Fibroblast of gingiva (primary cell): ENCODE measurements around the gene SGSM2.

ENCODE experiments used
- DNase-seq: peaks from one replicate; pipeline ENCODE4 v3.0.0-alpha.2; 2011; ENCODE audit warnings: low read depth

The SGSM2 gene

DNA sequence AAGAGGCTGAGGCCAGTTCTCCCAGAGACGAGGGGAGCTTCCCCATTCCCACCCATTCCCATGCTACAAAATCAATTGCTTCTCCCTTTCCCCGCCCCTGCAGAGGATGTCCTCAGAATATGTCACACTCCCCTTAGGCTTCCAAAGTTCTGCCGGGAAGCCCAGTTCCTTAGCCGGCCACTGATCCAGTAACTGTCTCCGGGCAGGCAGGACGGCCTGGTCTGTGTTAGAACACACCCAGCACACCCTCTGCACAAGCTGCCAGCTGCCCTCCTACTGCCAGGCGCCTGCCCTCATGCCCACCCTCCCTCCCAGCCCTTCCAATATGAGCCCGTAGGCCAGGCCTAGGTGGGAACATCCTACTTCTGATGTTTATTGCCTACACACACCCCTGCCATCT, 31.1 kb downstream of the SGSM2 start:
- no peak for DNase-seq

DNA sequence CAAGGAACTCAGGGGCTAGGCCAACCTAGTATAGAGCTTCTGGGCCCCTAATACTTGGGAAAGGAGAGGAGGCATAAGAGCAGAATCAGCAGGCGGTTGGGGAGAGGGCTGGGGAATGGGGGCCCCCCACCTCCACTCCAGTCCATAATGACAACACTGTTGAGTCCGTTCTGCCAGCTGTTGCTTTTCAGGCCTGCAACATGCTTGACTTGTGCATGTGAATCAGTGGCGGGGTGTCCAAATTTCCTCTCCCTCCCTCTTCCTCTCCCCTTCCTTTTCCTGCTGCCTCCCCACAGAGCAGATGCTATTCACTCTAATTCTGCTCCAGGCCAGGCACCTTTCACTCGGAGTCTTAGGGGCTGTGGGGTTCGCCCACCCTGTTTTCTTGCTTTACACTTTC, 31.7 kb downstream of the SGSM2 start:
- no peak for DNase-seq

DNA sequence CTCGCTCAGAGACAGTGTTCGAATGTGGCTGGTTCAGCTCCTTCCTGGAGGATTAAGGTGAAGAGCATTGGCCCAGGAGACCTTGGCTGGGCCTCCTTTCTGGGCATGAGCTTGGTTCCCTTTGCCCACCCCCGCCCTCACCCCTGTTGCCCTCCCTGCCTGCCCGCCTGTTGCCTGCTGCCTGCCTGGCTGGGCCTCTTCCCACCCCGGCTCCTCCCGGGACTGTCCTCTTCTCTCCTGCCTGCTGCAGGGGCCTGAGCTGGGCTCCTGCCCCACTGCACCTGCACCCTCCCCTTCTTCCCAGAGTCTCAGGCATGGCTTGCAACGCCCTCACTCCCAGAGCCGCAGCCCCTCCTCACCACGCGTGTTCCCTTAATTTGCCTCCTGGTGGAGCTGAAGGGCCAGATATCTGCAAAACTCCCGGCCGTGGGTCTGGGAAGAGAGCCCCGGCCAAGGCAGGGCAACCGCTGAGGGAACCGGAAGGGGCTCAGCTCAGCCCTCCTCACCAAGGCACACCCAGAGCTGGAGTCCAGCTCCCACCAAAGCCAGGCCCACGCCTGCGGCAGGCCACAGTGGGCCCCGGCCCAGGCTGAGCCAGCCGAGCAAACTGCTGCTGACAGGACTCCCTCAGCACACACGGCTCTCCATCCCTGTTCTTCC, 32.4 kb downstream of the SGSM2 start:
- DNase-seq: no peak

DNA sequence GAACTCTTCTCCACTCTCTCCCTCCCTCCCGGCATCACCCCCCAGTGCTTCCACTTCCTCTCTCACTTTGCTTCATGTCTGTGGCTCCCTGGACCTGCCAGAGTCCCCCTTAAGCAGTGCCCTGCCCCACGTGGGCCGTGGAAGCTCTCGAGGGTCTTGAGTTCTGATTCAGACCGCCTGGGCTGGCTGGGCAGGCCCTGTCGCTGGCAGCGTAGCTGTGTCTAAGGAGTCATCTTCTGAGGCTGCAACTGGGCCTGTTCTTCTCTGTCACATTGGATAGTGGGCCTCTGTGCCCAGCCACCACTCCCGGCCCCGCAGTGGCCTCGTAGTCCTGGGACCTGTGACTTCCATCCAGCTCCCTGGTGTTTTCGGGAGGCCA, 32.9 kb downstream of the SGSM2 start:
- no peak for DNase-seq

DNA sequence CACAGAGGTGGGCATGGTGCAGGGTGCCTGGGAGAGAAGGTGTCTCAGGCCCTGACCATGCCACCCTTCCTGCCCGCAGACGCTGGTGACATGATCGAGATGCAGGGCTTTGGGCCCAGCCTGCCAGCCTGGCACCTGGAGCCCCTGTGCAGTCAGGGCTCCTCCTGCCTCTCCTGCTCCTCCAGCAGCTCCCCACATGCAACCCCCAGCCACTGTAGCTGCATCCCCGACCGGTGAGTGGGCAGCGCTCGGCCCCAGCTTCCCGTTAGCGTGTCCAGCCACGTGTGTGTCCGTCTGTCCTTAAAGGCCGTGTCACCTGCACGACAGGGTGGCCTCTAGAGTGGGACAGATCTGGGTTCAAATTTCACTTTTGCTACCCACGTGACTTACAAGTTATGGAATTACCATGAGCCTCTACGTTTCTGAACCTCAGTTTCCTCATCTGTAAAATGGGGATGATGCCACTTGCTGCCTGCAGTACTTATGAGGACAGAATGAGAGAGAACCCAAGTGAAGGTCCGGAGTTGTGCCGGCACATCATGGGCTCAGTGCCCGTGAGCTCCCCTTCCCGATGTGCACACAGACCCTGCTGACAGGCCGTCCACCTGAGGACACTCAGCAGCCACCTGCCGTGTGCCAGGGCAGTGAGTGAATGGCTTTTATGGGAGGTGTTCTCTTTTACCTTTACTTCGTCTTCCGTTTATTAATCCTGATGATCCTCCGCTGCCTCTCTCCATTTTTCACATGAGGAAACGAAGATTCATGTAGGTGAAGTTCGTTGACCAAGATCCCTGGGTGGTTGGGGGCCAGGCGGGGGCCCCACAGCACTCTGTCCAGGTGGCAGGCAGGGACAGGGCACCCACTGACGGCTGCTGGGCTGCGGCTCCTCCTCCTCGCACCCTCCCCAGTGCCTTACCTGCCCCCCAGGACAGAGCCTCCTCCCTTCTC, 34.2 kb downstream of the SGSM2 start:
- no peak for DNase-seq

DNA sequence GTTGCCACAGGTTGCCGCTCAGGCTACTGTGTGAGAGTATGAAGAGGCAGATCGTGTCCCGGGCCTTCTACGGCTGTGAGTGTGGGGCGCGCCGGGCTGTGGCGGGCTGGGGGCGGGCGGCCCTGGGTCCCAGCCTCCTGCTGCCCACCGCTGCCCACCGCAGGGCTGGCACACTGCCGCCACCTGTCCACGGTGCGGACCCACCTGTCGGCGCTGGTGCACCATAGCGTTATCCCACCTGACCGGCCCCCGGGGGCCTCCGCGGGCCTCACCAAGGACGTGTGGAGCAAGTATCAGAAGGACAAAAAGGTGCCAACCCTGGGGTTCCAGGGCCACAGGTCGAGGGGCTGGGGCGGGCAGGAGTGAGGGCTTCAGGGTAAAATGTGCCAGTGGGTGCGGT, 34.9 kb downstream of the SGSM2 start:
- DNase-seq: no peak

DNA sequence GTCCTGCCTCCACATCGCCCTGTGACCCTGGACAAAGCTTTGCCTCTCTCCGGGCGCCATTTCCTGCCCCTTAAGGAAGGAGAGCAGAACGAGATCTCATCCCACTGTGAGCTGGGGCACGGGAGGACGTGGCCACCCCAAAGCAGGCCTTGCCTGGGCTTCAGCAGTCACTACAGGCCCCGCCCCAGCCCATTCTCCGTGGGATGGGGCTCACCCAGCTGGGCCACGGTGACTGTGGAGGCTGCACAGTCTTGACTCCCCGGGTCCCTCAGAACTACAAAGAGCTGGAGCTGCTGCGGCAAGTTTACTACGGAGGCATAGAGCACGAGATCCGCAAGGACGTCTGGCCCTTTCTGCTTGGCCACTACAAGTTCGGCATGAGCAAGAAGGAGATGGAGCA, 35.4 kb downstream of the SGSM2 start:
- DNase-seq: no peak

DNA sequence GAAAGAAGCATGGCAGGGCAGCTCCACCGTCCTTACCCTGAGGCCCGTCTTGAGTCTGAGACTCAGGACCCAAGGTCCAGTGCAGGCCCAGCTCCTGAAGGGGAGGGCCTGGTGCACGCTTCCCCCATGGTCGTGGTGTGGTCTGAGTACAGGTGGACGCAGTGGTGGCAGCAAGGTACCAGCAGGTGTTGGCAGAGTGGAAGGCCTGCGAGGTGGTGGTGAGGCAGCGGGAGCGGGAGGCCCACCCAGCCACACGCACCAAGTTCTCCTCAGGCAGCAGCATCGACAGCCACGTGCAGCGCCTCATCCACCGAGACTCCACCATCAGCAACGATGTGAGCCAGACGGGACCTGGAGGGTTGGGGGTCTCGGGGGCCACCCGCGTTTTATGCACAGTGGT, 35.9 kb downstream of the SGSM2 start:
- no peak for DNase-seq

DNA sequence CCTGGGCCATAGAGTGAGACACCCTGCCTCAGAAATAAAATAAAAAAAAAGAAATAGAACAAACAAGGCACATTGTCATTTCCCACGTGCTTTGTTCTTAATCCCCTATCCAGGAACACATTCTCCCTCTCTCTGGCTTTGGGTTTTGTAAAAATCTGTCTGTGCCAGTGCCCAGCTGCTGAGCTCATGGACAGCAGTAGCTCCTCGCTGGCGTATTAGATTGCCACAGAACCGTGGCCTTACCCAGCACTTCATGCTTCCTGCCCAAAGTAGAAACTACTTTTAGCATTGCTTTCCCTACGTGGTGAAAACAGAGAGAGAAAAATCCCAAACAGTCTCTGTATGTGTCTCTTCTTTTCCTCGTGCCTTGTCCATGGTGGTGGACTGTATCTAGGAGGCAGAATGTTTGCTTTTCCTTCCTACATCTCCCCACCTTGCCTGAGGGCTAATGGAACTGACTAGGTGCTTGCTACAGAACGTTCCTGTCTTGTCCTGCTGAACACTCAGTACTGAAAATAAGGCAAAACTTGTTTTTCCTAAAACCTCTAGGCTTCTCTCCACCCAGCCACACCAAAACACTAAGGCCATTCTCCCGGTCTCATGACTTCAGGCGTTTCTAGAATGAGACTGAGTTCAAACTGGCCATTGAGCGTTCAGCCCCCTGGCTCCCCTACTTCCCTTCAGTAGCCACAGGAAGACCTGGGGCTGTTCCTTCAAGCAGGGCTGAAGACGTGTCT, 37.4 kb downstream of the SGSM2 start:
- no peak for DNase-seq

DNA sequence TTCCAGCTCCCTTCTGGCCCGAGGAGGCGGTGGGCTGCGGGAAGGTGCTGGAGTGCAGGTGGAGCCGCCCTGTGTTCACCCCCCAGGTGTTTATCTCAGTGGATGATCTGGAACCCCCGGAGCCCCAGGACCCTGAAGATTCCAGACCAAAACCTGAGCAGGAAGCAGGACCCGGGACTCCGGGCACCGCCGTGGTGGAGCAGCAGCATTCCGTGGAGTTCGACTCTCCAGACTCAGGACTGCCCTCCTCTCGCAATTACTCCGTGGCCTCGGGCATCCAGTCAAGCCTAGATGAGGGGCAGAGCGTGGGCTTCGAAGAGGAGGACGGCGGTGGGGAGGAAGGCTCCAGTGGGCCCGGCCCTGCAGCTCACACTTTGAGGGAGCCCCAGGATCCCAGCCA, 38.1 kb downstream of the SGSM2 start:
- no peak for DNase-seq

DNA sequence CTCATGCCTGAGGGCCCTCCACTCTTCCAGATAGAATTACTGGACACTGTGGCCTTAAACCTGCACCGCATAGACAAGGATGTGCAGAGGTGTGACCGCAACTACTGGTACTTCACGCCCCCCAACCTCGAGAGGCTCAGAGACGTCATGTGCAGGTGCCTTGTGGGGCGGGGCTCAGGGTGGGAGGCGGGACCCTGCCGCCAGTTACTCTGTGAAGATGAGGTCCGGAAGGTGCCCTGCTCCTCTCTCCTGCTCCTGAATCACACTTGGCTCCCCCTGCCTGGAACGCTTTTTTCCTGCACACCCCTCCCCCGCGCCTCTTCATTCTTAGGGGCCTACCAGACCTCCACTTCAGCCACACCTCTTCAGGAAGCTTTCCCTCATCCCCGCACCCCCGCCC, 38.8 kb downstream of the SGSM2 start:
- DNase-seq: no peak

DNA sequence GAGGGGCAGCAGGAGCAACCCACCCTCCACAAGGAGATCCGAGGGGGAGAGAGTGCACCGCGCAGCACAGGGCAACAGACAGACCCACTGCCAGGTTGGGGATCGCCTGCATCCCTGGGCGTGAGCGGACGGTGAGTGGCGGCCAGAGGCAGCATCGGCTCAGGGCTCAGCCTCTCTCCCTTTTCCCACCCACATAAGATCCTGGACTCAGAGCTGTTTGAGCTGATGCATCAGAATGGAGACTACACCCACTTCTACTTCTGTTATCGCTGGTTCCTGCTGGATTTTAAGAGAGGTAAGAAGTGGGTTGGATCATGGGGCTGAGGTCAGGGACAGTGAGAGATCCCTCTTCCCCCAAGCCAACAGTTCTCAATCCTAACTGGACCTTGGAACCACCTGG, 40.4 kb downstream of the SGSM2 start:
- no peak for DNase-seq

DNA sequence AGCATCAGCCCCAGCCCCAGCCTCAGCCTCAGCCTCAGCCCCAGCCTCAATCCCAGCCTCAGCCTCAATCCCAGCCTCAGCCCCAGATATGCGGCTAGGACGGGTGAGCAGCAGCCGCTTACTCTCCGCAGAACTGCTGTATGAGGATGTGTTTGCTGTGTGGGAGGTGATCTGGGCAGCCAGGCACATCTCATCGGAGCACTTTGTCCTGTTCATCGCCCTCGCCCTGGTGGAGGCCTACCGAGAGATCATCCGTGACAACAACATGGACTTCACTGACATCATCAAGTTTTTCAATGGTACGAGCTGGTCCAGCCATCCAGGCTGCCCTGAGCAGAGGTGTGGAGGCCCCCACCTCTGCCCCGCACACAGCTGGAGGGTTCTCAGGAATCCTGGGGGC, 41.6 kb downstream of the SGSM2 start:
- DNase-seq: no peak

DNA sequence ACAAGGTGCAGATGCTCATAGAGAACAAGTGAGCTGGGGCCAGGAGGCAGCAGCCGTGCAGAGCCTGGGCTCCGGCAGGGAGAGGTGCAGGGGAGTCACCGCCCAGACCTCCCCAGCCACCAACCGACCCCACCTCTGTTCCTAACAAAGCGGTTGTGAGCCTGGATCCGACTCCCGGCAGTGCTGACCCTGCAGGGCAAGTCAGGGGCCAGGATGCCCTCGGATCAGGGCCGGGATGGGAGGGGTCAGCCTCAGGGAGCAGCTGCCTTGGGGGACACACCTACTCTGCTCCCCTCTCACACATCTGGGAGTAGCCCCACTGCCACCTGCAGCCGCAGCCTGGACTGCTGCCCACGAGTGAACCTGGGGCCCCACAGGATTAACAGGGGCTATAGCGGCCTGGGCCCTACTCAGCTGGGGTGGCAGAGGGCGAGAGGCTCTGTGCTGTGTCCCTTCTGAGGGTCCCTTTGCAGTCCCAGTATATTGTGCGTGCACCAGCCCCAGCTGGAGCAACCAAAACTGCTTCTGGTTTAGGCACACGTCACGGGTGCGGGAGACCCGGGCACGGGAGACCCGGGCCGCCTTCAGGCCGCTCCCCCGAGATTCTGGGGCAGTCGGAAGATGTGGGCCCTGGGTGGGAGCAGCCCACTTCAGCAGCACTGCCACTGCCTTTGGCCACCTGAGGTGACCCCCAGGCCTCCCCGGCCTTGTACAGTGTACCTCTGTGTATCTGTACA, 42.4 kb downstream of the SGSM2 start:
- DNase-seq: no peak

DNA sequence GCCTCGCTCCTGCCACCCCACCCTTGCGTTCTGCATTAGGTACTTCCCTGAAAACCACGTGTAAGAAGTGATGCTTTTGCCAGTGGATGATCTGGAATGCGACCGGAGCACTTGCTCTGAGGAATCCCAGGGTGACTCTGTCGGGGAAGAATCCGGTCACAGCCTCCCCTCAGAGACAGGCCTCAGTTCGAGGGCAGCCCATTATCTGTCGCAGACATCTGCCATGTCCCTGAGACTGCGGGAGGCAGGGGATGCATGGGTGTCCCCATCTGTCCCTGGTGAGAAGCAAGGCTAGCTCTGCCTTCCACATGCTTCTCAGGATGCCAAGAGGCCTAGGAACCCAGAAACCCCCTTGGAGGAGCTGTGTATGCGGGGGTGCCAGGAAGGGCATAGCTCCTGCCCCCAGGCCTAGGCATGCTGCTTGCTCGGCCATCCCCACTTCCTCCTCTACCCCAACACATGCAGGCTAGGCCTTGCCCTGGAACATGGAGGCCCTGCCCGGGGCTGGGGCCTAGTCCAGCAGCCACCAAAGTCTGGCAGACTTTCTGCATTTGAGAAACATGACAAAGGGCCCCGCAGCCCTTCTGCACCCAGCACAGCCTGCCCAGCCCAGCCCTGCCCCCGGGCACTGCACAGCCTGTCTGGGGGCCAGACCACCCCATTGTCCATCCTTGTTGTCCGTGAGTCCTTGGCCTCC, 43.1 kb downstream of the SGSM2 start:
- DNase-seq: no peak

DNA sequence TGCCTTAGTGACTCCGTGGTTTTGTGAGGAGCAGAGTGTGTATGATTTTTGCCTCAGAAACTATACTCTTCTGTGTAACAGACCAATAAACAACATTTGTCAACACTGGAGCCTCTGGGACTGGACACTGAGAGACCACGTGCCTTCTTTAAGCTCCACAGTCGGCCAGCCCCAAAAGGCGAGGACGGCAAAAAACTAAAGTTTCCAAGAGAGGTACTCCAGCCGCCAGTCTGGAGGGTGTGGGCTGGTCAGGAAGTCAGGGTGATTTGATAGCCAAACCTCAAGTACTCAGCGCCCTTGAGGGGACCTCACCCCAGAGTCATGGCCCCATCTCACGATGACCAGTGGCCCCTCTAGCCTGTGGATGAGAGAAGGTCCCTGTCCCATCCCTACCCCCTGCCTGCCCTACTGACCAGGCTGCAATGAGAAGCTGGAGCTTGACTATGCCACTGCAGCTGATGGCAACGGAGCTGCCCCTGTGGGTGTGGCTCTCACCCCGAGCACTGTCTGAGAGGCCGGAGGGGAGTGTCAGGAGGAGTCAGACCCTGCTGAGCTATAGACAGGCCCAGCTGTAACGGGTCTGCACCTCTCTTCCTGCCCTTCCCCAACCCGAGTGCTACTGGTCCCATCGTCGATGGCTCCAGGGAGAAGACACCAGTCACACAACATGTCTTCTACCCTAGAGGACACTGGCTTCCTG, 43.8 kb downstream of the SGSM2 start:
- no peak for DNase-seq

DNA sequence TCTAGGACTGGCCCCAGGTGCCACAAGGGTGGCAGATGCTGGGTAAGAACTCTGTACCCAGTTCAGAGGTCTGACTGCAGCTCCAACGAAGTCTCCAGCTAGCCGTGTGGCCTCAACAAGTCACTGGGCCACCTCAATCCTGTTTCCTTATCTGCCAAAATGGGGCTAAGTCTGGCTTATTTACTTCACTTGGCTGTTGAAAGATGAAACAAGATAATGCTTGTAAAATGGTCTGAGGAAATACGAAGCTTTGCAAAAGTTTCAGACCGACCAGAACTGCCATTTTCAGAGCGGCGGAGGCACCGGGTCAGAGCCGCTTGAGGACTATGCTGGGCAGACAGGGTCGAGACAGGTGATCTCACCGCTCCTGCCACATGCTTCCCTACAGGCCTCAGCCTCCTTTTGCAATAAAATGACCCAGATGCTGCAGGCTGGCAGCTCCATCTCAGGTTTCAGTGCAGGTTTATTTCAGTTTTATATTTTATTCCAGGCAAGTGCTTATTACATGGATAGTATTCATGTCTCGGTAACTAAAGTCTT, 46.4 kb downstream of the SGSM2 start:
- DNase-seq: no peak

DNA sequence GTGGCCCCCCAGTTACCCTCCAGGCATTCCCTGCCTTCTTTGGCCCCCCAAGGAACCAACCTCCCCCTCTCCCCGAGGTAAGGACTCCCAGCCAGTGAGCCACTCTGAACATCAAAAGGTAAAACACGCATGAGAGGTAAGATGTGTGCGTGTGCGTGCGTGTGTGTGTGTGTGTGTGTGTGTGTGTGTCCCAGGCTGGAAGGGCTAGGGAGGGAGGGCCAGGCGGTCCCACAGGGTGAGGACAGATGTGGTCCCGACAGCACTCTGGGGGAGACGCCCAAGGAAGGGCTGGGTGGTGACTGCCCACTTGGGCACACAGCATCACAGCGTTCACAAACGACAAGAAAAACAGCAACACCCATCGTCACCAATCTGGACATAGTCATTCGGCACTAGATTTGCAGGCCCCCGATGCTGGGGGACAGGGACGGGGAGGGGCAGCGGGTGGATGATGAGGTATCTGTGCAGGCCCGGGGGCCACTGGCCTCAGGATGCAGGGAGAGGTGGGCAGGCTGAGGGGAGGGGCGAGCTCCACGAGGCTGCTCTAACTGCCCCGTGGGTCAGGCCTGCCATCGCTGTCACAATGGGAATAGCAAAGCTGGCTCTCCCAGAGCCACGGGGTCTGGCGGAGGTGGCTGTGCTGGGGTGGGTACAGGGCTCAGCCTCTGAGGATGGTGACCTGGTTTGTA, 47.3 kb downstream of the SGSM2 start:
- no peak for DNase-seq

DNA sequence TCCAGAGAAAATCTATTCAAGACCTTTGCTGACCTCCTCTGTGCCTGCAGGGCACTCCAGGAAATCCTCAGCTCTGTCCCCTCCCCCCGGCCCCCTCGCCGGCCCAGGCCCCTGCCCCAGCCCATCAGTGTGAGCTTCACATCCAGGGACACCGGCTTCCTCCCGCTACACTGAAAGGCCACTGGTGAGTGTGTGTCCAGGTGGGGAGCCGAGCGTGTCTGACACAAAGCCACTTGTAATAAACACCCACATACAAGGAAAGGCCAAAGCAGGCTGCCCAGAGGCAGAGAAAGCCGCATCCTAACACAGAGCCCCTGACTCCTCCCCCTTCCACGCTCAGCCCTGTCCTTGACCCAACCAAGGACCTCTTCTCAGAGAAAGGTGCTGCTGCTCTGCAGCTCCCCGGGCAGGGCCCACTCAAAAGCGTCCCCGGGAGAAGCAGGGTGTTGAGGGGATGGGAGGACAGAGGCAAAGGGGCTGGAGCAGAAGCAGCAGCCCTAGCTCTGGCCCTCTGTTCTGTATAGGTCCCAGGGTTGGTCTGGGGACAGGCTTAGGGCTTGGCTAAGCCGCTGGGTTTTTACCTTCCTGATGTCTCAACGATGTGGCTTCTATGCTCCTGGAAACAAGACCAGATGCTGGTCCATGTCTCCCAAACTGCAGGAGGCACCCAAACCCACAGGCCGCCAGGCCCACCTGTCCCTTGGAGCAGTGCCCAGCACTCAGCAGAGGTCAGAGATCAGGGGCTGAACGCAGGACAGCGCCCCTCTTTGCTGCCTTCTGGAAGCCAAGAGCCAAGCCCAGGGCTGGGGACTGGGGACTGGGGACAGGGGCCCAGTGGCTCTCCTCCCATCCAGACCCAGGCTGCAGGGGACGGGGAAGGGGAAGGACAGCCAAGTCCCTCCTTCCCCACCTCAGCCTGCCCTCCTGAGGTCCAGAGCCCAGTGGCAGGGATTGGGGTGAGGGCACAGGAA, 48.2 kb downstream of the SGSM2 start:
- DNase-seq: no peak
